ENCODE results near the gene DCC. TPM values are rescaled to one million over a fixed set of nuclear protein-coding genes. Genes with fewer than 3 reads are reported as not detected.

The DCC gene
- total RNA-seq, 1 experiment from 2014 or later = not detected

DNA sequence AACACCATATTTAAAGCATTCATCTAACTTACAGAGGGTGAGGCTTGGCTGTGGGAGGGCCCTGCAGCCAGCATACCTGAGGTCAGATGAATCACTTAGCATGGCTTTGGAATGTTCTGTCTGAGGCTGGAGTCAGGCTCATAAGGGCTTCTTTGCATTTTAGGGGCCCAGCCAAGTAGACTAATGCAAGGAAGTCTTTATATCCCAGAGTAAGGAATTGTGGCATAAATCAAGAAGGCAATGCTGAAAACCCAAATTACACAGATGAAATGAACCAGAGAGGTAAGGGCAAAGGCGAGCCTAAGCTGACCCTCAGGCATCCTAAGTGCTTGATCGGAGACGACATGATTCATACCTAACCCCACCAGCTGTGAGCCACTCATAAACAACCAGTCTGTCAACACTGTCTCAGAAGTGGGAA, 383.6 kb downstream of the DCC start:
- no peak overlapping the region for H2AFZ ChIP-seq (ENCODE audit: low read length)
- DNase-seq = no peak

GRCh38 chr18:52730972-52731619, 391.1 kb downstream of the DCC start:
- Histone ChIP-seq H3K9ac (ENCODE audit: low read length) (no peak overlapping the region), H3K9me3 (ENCODE audit: low read length) (no peaks in the 10 kb centered on the region; the same call in 1 of the 2 replicates), H2AFZ (ENCODE audit: low read length) (no peak overlapping the region), H3K4me2 (ENCODE audit: low read depth, low read length, poor library complexity, severe bottlenecking) (no peak overlapping the region), H4K20me1 (ENCODE audit: insufficient read depth, low read depth, low read length) (no peaks in the 10 kb centered on the region), H3K4me3 (ENCODE audit: low read length) (no peak overlapping the region), H3K36me3 (ENCODE audit: insufficient read depth, low read length) (no peaks in the 10 kb centered on the region), H3K79me2 (ENCODE audit: low read length) (no peaks in the 10 kb centered on the region), H3K27me3 (ENCODE audit: low read length) (no peaks in the 10 kb centered on the region), H3K9me2 (replicated peaks; ENCODE audit: insufficient read depth, low read length) (no peaks in the 10 kb centered on the region), H3K27ac (ENCODE audit: low read length) (no peak overlapping the region), H3K4me1 (ENCODE audit: low read length) (no peaks in the 10 kb centered on the region)
- DNase-seq = no peak

More for the DNA sequence above, 383.6 kb downstream of the DCC start:
- H3K4me3 ChIP-seq (ENCODE audit: low read length) = no peak overlapping the region
- H4K20me1 ChIP-seq (ENCODE audit: insufficient read depth, low read depth, low read length) = no peaks in the 10 kb centered on the region
- H3K4me1 ChIP-seq (ENCODE audit: low read length) = no peaks in the 10 kb centered on the region
- H3K9me3 ChIP-seq (ENCODE audit: low read length) = peaks cover 7% of the 10 kb centered on the region; the same call in 1 of the 2 replicates
- no peaks in the 10 kb centered on the region for H3K79me2 ChIP-seq (ENCODE audit: low read length)
- H3K4me2 ChIP-seq (ENCODE audit: low read depth, low read length, poor library complexity, severe bottlenecking) = no peak overlapping the region
- no peaks in the 10 kb centered on the region for H3K36me3 ChIP-seq (ENCODE audit: insufficient read depth, low read length)
- H3K27ac ChIP-seq (ENCODE audit: low read length) = no peak overlapping the region
- H3K9ac ChIP-seq (ENCODE audit: low read length) = no peak overlapping the region
- no peaks in the 10 kb centered on the region for H3K27me3 ChIP-seq (ENCODE audit: low read length)
- no peaks in the 10 kb centered on the region for H3K9me2 ChIP-seq (replicated peaks; ENCODE audit: insufficient read depth, low read length)

GRCh38 chr18:52738946-52739345, 398.9 kb downstream of the DCC start:
- Histone ChIP-seq H3K4me2 (ENCODE audit: low read depth, low read length, poor library complexity, severe bottlenecking) (no peak overlapping the region), H3K9me3 (ENCODE audit: low read length) (peaks cover 22% of the 10 kb centered on the region), H3K4me3 (ENCODE audit: low read length) (no peak overlapping the region), H4K20me1 (ENCODE audit: insufficient read depth, low read depth, low read length) (no peaks in the 10 kb centered on the region), H3K4me1 (ENCODE audit: low read length) (no peaks in the 10 kb centered on the region), H3K27me3 (ENCODE audit: low read length) (no peaks in the 10 kb centered on the region), H3K36me3 (ENCODE audit: insufficient read depth, low read length) (no peaks in the 10 kb centered on the region), H3K9me2 (replicated peaks; ENCODE audit: insufficient read depth, low read length) (no peaks in the 10 kb centered on the region), H3K9ac (ENCODE audit: low read length) (no peak overlapping the region), H3K27ac (ENCODE audit: low read length) (no peak overlapping the region), H3K79me2 (ENCODE audit: low read length) (no peaks in the 10 kb centered on the region), H2AFZ (ENCODE audit: low read length) (no peak overlapping the region)
- DNase-seq = no peak

GRCh38 chr18:52746986-52747385, 407.0 kb downstream of the DCC start:
- no peak for DNase-seq
- H3K36me3 ChIP-seq (ENCODE audit: insufficient read depth, low read length) = no peaks in the 10 kb centered on the region
- peaks cover 24% of the 10 kb centered on the region for H3K9me3 ChIP-seq (ENCODE audit: low read length)
- H4K20me1 ChIP-seq (ENCODE audit: insufficient read depth, low read depth, low read length) = no peaks in the 10 kb centered on the region
- H3K4me3 ChIP-seq (ENCODE audit: low read length) = no peak overlapping the region
- no peak overlapping the region for H3K4me2 ChIP-seq (ENCODE audit: low read depth, low read length, poor library complexity, severe bottlenecking)
- H3K79me2 ChIP-seq (ENCODE audit: low read length) = no peaks in the 10 kb centered on the region
- H3K9me2 ChIP-seq (replicated peaks; ENCODE audit: insufficient read depth, low read length) = no peaks in the 10 kb centered on the region
- no peak overlapping the region for H3K27ac ChIP-seq (ENCODE audit: low read length)
- no peaks in the 10 kb centered on the region for H3K27me3 ChIP-seq (ENCODE audit: low read length)
- no peaks in the 10 kb centered on the region for H3K4me1 ChIP-seq (ENCODE audit: low read length)
- no peak overlapping the region for H3K9ac ChIP-seq (ENCODE audit: low read length)
- H2AFZ ChIP-seq (ENCODE audit: low read length) = no peak overlapping the region

GRCh38 chr18:52747869-52748268, 407.9 kb downstream of the DCC start:
- Histone ChIP-seq H3K27ac (ENCODE audit: low read length) (no peak overlapping the region), H3K4me1 (ENCODE audit: low read length) (no peaks in the 10 kb centered on the region), H2AFZ (ENCODE audit: low read length) (no peak overlapping the region), H3K27me3 (ENCODE audit: low read length) (no peaks in the 10 kb centered on the region), H3K36me3 (ENCODE audit: insufficient read depth, low read length) (no peaks in the 10 kb centered on the region), H3K9me2 (replicated peaks; ENCODE audit: insufficient read depth, low read length) (no peaks in the 10 kb centered on the region), H3K79me2 (ENCODE audit: low read length) (no peaks in the 10 kb centered on the region), H3K9me3 (ENCODE audit: low read length) (peaks cover 22% of the 10 kb centered on the region), H4K20me1 (ENCODE audit: insufficient read depth, low read depth, low read length) (no peaks in the 10 kb centered on the region), H3K4me3 (ENCODE audit: low read length) (no peak overlapping the region), H3K9ac (ENCODE audit: low read length) (no peak overlapping the region), H3K4me2 (ENCODE audit: low read depth, low read length, poor library complexity, severe bottlenecking) (no peak overlapping the region)
- DNase-seq = no peak

DNA sequence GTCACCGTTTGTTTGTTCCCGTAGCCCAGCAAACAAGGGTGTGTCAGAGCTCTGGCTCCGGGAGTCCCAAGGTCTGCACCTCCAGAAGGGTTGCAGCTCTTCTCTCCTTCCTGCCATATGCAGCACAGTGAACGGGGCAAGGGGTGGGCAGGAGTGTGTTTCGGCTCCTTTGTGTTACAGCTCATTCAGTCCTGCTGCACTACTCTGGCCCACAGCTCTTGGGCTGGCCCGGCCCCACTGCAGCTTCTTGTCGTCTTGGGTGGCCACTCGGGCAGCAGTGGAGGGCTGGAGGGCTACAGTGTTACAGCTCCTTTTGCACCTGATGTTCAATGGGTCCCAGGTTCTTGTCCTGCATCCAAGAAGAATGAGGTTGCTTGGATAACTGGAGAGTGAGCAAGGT, 408.3 kb downstream of the DCC start:
- H3K9me2 ChIP-seq (replicated peaks; ENCODE audit: insufficient read depth, low read length) = no peaks in the 10 kb centered on the region
- no peaks in the 10 kb centered on the region for H3K36me3 ChIP-seq (ENCODE audit: insufficient read depth, low read length)
- no peak overlapping the region for H3K4me3 ChIP-seq (ENCODE audit: low read length)
- H3K4me2 ChIP-seq (ENCODE audit: low read depth, low read length, poor library complexity, severe bottlenecking) = no peak overlapping the region
- H4K20me1 ChIP-seq (ENCODE audit: insufficient read depth, low read depth, low read length) = no peaks in the 10 kb centered on the region
- no peak for DNase-seq
- no peak overlapping the region for H3K9ac ChIP-seq (ENCODE audit: low read length)
- no peaks in the 10 kb centered on the region for H3K79me2 ChIP-seq (ENCODE audit: low read length)
- no peak overlapping the region for H3K27ac ChIP-seq (ENCODE audit: low read length)
- no peak overlapping the region for H2AFZ ChIP-seq (ENCODE audit: low read length)
- H3K4me1 ChIP-seq (ENCODE audit: low read length) = no peaks in the 10 kb centered on the region
- peaks cover 21% of the 10 kb centered on the region for H3K9me3 ChIP-seq (ENCODE audit: low read length)
- H3K27me3 ChIP-seq (ENCODE audit: low read length) = no peaks in the 10 kb centered on the region

- H3K79me2 ChIP-seq (ENCODE audit: low read length) = no peaks in the 10 kb centered on the region
Measured at GRCh38 chr18:52749542-52749941, 409.5 kb downstream of the DCC start.

GRCh38 chr18:52750995-52751394, 411.0 kb downstream of the DCC start:
- Histone ChIP-seq H3K4me2 (ENCODE audit: low read depth, low read length, poor library complexity, severe bottlenecking) (no peak overlapping the region), H3K9me2 (replicated peaks; ENCODE audit: insufficient read depth, low read length) (no peaks in the 10 kb centered on the region)

More at GRCh38 chr18:52749542-52749941, 409.5 kb downstream of the DCC start:
- Histone ChIP-seq H3K36me3 (ENCODE audit: insufficient read depth, low read length) (no peaks in the 10 kb centered on the region), H3K27me3 (ENCODE audit: low read length) (no peaks in the 10 kb centered on the region), H4K20me1 (ENCODE audit: insufficient read depth, low read depth, low read length) (no peaks in the 10 kb centered on the region), H3K4me1 (ENCODE audit: low read length) (no peaks in the 10 kb centered on the region), H2AFZ (ENCODE audit: low read length) (no peak overlapping the region), H3K9me2 (replicated peaks; ENCODE audit: insufficient read depth, low read length) (no peaks in the 10 kb centered on the region), H3K9me3 (ENCODE audit: low read length) (peaks cover 20% of the 10 kb centered on the region), H3K9ac (ENCODE audit: low read length) (no peak overlapping the region), H3K27ac (ENCODE audit: low read length) (no peak overlapping the region), H3K4me3 (ENCODE audit: low read length) (no peak overlapping the region), H3K4me2 (ENCODE audit: low read depth, low read length, poor library complexity, severe bottlenecking) (no peak overlapping the region)
- no peak for DNase-seq

More at GRCh38 chr18:52750995-52751394, 411.0 kb downstream of the DCC start:
- no peaks in the 10 kb centered on the region for H3K4me1 ChIP-seq (ENCODE audit: low read length)
- H3K4me3 ChIP-seq (ENCODE audit: low read length) = no peak overlapping the region
- H2AFZ ChIP-seq (ENCODE audit: low read length) = no peak overlapping the region
- DNase-seq = no peak
- H3K27ac ChIP-seq (ENCODE audit: low read length) = no peak overlapping the region
- no peak overlapping the region for H3K9ac ChIP-seq (ENCODE audit: low read length)
- no peaks in the 10 kb centered on the region for H3K27me3 ChIP-seq (ENCODE audit: low read length)
- H3K9me3 ChIP-seq (ENCODE audit: low read length) = peaks cover 26% of the 10 kb centered on the region
- no peaks in the 10 kb centered on the region for H3K36me3 ChIP-seq (ENCODE audit: insufficient read depth, low read length)
- H4K20me1 ChIP-seq (ENCODE audit: insufficient read depth, low read depth, low read length) = no peaks in the 10 kb centered on the region
- no peaks in the 10 kb centered on the region for H3K79me2 ChIP-seq (ENCODE audit: low read length)
